ENCODE results near the gene MTA2.

- no peak for TF ChIP-seq POLR2A (IDR thresholded peaks at IDR 0.05)
- TF ChIP-seq, protein P1, sequence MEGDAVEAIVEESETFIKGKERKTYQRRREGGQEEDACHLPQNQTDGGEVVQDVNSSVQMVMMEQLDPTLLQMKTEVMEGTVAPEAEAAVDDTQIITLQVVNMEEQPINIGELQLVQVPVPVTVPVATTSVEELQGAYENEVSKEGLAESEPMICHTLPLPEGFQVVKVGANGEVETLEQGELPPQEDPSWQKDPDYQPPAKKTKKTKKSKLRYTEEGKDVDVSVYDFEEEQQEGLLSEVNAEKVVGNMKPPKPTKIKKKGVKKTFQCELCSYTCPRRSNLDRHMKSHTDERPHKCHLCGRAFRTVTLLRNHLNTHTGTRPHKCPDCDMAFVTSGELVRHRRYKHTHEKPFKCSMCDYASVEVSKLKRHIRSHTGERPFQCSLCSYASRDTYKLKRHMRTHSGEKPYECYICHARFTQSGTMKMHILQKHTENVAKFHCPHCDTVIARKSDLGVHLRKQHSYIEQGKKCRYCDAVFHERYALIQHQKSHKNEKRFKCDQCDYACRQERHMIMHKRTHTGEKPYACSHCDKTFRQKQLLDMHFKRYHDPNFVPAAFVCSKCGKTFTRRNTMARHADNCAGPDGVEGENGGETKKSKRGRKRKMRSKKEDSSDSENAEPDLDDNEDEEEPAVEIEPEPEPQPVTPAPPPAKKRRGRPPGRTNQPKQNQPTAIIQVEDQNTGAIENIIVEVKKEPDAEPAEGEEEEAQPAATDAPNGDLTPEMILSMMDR (IDR thresholded peaks at IDR 0.05): no peak
Measured at GRCh38 chr11:62648185-62648966, 46.7 kb upstream of the MTA2 start.

Measured in Peyer's patch (tissue), 4 donors.